Type B pancreatic cell (in vitro differentiated cells): ENCODE measurements around the gene PCCA. TPM values are rescaled to one million over a fixed set of nuclear protein-coding genes. Genes with fewer than 3 reads are reported as not detected.
A peak's percentile ranks its signal among the peaks of the same experiment; 100 is the strongest.
"Not testable (repeated sequence)": the region's sequence is repeated elsewhere in the genome, so short reads cannot be mapped to it uniquely, and the experiment has no call there.

ENCODE experiments used
- DNase-seq: peaks from one replicate; pipeline ENCODE4 v3.0.0; 2021; ENCODE audit warnings: mixed read lengths; ENCODE audit not compliant: unreplicated experiment; ENCODE audit errors: extremely low spot score
- H3K27ac Mint-ChIP-seq: 2 replicates; pipeline ENCODE4 v1.8.0; 2021; ENCODE audit warnings: mild to moderate bottlenecking, mixed read lengths
- H3K27me3 Mint-ChIP-seq: 2 replicates; pipeline ENCODE4 v1.8.0; 2021; ENCODE audit warnings: mixed read lengths
- H3K36me3 Mint-ChIP-seq: 2 replicates; pipeline ENCODE4 v1.8.0; 2021; ENCODE audit warnings: mixed read lengths
- H3K4me1 Mint-ChIP-seq: one replicate; pipeline ENCODE4 v1.8.0; 2021; ENCODE audit warnings: mixed read lengths; ENCODE audit not compliant: unreplicated experiment
- H3K4me3 Mint-ChIP-seq: 2 replicates; pipeline ENCODE4 v1.8.0; 2021; ENCODE audit warnings: mild to moderate bottlenecking, mixed read lengths
- H3K9me3 Mint-ChIP-seq: 2 replicates; pipeline ENCODE4 v1.8.0; 2021; ENCODE audit warnings: mixed read lengths
- total RNA-seq: library from RNA; stranded (reverse); gene quantifications from 2 replicates; pipeline ENCODE4 v1.2.1, GENCODE V29; 2021; ENCODE audit warnings: low replicate concordance
- TF ChIP-seq, protein P1 (sequence below): fragments of 200-600 bp; sonication (generic); conservative IDR thresholded peaks from 2 replicates; pipeline ENCODE4 v1.5.0; 2021; ENCODE audit warnings: antibody characterized with exemption, mild to moderate bottlenecking

PCCA gene
- total RNA-seq, 1 donor from 2014 or later, result 46.8 TPM

DNA sequence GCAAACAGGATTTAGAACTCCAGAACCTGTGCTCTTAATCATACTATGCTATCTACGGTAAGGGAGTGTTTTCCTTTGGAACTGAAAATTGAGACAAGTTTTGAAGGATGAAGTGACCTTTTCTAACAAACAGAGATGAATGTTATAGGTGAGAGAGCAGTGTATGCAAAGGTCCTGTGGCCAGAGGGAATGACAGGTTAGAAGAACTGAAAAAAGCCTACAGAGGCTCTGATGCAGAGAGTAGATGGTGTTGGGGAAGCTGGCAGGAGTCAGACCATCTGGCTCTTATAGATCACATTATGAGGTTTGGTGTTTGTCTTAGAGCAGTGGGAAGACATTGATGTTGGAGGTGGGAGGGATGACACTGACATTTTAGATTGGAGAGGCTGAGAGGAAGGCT lies 2.0 kb downstream of the PCCA start:
- no peak overlapping the region for H3K27ac Mint-ChIP-seq
- DNase-seq, result no peak
- H3K36me3 Mint-ChIP-seq, result peaks cover 17% of the 10 kb centered on the region
- H3K9me3 Mint-ChIP-seq, result peaks cover 7% of the 10 kb centered on the region
- peak overlapping the region; percentile 96 for H3K4me3 Mint-ChIP-seq
- no peaks in the 10 kb centered on the region for H3K27me3 Mint-ChIP-seq
- TF ChIP-seq, protein P1, sequence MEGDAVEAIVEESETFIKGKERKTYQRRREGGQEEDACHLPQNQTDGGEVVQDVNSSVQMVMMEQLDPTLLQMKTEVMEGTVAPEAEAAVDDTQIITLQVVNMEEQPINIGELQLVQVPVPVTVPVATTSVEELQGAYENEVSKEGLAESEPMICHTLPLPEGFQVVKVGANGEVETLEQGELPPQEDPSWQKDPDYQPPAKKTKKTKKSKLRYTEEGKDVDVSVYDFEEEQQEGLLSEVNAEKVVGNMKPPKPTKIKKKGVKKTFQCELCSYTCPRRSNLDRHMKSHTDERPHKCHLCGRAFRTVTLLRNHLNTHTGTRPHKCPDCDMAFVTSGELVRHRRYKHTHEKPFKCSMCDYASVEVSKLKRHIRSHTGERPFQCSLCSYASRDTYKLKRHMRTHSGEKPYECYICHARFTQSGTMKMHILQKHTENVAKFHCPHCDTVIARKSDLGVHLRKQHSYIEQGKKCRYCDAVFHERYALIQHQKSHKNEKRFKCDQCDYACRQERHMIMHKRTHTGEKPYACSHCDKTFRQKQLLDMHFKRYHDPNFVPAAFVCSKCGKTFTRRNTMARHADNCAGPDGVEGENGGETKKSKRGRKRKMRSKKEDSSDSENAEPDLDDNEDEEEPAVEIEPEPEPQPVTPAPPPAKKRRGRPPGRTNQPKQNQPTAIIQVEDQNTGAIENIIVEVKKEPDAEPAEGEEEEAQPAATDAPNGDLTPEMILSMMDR, result no peak
- H3K4me1 Mint-ChIP-seq, result peaks cover 40% of the 10 kb centered on the region

DNA sequence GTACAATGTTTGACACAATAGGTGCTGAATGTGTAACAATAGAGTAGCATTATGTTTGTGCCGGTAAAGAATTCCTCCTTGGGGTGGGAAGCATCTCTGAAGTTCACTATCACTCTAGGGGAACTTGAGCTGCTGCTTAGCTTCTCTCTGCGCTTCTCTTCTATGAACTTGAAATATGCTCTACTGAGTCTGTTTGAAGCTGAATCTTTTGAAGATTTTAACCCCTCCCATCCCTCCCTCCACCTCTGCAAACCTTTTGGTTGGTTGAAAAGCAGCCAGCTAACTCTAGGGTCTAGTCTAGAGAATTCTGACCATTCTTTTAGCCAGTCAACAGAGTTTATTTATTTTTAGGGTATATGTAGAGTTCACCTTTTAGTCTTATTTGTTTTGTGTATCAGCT lies 2.5 kb downstream of the PCCA start:
- H3K4me1 Mint-ChIP-seq, result peaks cover 40% of the 10 kb centered on the region
- H3K4me3 Mint-ChIP-seq, result peak overlapping the region; percentile 96
- DNase-seq, result no peak
- peaks cover 19% of the 10 kb centered on the region for H3K36me3 Mint-ChIP-seq
- TF ChIP-seq, protein P1, result no peak
- no peaks in the 10 kb centered on the region for H3K27me3 Mint-ChIP-seq
- peaks cover 7% of the 10 kb centered on the region for H3K9me3 Mint-ChIP-seq
- H3K27ac Mint-ChIP-seq, result no peak overlapping the region

DNA sequence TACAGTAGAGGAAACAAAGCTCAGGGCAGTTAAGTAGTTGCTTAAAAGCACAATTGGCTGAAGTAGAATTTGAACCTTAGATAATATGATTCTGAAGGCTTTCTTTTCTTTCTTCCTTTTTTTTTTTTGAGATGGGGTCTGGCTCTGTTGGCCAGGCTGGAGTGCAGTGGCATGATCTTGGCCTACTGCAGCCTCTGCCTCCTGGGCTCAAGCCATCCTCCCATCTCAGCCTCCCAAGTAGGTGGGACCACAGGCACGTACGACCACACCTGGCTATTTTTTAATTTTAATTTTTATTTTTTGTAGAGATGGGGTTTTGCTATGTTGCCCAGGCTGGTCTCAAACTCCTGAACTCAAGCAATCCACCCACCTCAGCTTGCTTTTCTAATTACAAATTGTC lies 3.4 kb downstream of the PCCA start:
- not testable (repeated sequence) for H3K27ac Mint-ChIP-seq, H3K9me3 Mint-ChIP-seq
- H3K36me3 Mint-ChIP-seq, result peaks cover 23% of the 10 kb centered on the region

GRCh38 chr13:100095498-100095897 lies 6.6 kb downstream of the PCCA start:
- TF ChIP-seq, protein P1, result no peak
- Mint-ChIP-seq H3K4me1 (peaks cover 34% of the 10 kb centered on the region), H3K4me3 (no peak overlapping the region), H3K27me3 (no peaks in the 10 kb centered on the region), H3K36me3 (peaks cover 23% of the 10 kb centered on the region), H3K9me3 (peaks cover 7% of the 10 kb centered on the region), H3K27ac (no peak overlapping the region)
- no peak for DNase-seq

More for the DNA sequence above, 3.4 kb downstream of the PCCA start:
- H3K4me1 Mint-ChIP-seq, result peaks cover 34% of the 10 kb centered on the region
- H3K4me3 Mint-ChIP-seq, DNase-seq, H3K27me3 Mint-ChIP-seq: not testable (repeated sequence)

- peaks cover 7% of the 10 kb centered on the region for H3K9me3 Mint-ChIP-seq
- TF ChIP-seq, protein P1, result no peak
- no peak overlapping the region for H3K4me3 Mint-ChIP-seq
- peaks cover 31% of the 10 kb centered on the region for H3K4me1 Mint-ChIP-seq
- H3K36me3 Mint-ChIP-seq, result peaks cover 23% of the 10 kb centered on the region
- no peak for DNase-seq
- no peaks in the 10 kb centered on the region for H3K27me3 Mint-ChIP-seq
- no peak overlapping the region for H3K27ac Mint-ChIP-seq
Measured at GRCh38 chr13:100096526-100096925, 7.6 kb downstream of the PCCA start.

GRCh38 chr13:100097821-100098220 lies 8.9 kb downstream of the PCCA start:
- Mint-ChIP-seq H3K27ac (no peak overlapping the region), H3K36me3 (peaks cover 23% of the 10 kb centered on the region), H3K4me3 (no peak overlapping the region), H3K9me3 (peaks cover 7% of the 10 kb centered on the region), H3K27me3 (no peaks in the 10 kb centered on the region), H3K4me1 (peaks cover 40% of the 10 kb centered on the region)
- no peak for DNase-seq
- TF ChIP-seq, protein P1, result no peak
